ENCODE data around the gene PDZRN3. TPM values are rescaled to one million over a fixed set of nuclear protein-coding genes. Genes with fewer than 3 reads are reported as not detected.

Gene PDZRN3
- total RNA-seq, 6 donors from 2014 or later: 7.0 to 50.3 (median 18.4) TPM

DNA sequence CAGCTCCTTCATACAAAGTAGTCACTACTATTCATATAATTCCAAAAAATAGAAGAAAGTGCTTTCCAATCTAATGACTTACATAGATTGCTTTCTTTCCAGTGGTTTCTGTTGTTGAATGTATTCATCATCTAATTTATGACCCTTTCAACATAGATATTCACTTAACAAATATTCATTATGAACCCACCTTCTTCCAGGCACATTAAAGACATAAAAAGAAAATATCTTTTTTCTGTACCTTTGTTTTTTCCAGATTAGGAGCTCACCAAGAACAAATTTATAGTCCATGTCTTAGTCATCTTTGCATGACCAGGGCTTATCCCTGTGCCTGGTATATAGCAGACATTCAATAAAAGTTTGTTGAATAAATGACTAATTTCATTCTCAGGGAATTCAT, 32.4 kb upstream of the PDZRN3 start:
- no peak overlapping the region for H3K4me3 ChIP-seq
- no peak for DNase-seq
- no peaks in the 10 kb centered on the region for H3K36me3 ChIP-seq
- no peak for ATAC-seq (ENCODE audit: low FRiP score in 2 of 2)
- no peaks in the 10 kb centered on the region for H3K9me3 ChIP-seq
- TF ChIP-seq EP300 (IDR thresholded peaks at IDR 0.05) (no peak), POLR2AphosphoS5 (IDR thresholded peaks at IDR 0.05) (no peak), POLR2A (IDR thresholded peaks at IDR 0.05) (no peak)
- TF ChIP-seq, protein P1, sequence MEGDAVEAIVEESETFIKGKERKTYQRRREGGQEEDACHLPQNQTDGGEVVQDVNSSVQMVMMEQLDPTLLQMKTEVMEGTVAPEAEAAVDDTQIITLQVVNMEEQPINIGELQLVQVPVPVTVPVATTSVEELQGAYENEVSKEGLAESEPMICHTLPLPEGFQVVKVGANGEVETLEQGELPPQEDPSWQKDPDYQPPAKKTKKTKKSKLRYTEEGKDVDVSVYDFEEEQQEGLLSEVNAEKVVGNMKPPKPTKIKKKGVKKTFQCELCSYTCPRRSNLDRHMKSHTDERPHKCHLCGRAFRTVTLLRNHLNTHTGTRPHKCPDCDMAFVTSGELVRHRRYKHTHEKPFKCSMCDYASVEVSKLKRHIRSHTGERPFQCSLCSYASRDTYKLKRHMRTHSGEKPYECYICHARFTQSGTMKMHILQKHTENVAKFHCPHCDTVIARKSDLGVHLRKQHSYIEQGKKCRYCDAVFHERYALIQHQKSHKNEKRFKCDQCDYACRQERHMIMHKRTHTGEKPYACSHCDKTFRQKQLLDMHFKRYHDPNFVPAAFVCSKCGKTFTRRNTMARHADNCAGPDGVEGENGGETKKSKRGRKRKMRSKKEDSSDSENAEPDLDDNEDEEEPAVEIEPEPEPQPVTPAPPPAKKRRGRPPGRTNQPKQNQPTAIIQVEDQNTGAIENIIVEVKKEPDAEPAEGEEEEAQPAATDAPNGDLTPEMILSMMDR (IDR thresholded peaks at IDR 0.05): no peak
- H3K27me3 ChIP-seq: no peaks in the 10 kb centered on the region
- no peak overlapping the region for H3K27ac ChIP-seq
- no peaks in the 10 kb centered on the region for H3K4me1 ChIP-seq

DNA sequence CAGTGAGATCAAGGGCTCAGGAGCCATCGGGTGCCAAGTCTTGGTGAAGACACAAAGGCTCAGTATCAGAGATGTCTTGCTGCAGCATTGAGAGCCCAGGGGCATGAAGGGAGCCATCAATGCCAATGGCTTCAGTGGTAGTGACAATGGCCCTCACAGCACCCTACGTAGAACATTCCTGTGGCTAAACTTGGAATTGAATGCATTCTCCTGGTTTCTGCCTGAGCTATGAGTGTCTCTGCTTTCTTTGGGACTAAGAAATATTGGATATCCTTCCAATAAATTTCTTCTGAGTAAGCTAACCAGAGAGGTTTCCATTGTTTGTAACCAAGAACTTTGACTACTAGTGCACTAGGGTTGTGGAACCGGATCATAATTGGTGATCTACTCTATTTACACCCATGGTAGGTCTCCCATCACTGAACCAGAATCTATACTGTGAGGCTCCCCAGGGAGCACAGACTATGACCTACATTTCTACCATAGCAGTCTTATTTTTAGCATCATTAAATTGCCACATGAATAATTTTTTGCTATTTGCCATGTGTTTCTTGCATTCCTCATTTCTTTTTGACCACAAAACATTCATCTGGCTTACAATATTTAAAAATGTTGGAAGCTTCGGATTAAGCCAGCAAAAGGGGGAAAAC, 31.6 kb upstream of the PDZRN3 start:
- TF ChIP-seq POLR2AphosphoS5 (IDR thresholded peaks at IDR 0.05) (no peak), EP300 (IDR thresholded peaks at IDR 0.05) (no peak), POLR2A (IDR thresholded peaks at IDR 0.05) (no peak)
- TF ChIP-seq, protein P1 (IDR thresholded peaks at IDR 0.05): no peak
- Histone ChIP-seq H3K4me3 (no peak overlapping the region), H3K4me1 (no peaks in the 10 kb centered on the region), H3K27me3 (no peaks in the 10 kb centered on the region), H3K27ac (no peak overlapping the region), H3K9me3 (no peaks in the 10 kb centered on the region), H3K36me3 (no peaks in the 10 kb centered on the region)
- DNase-seq (no peak), ATAC-seq (ENCODE audit: low FRiP score in 2 of 2) (no peak)
- 87 to 91% methylated on average over 4 of the region's 4 CpGs for WGBS, 2 donors

DNA sequence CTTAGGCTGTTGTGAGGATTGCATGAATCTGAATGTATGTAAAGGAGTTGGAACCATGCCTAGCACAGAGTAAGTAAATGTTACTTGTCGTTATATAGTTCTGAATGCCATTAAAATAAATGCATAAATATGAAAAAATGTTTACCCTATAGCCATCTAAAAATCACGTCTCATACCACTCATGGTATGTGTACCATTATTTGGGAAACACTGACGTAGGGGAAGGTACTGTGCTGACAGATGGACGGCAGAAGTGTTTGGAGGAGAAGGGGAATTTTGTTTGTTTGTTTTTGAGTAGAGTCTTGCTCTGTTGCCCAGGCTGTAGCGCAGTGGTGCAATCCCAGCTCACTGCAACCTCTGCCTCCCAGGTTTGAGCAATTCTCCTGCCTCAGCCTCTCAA, 30.5 kb upstream of the PDZRN3 start:
- Histone ChIP-seq H3K9me3 (no peaks in the 10 kb centered on the region), H3K27me3 (no peaks in the 10 kb centered on the region), H3K27ac (no peak overlapping the region), H3K36me3 (no peaks in the 10 kb centered on the region), H3K4me3 (no peak overlapping the region), H3K4me1 (no peaks in the 10 kb centered on the region)
- TF ChIP-seq POLR2A (IDR thresholded peaks at IDR 0.05): no peak
- TF ChIP-seq EP300 (IDR thresholded peaks at IDR 0.05): no peak
- TF ChIP-seq, protein P1 (IDR thresholded peaks at IDR 0.05): no peak
- TF ChIP-seq POLR2AphosphoS5 (IDR thresholded peaks at IDR 0.05): no peak
- no peak for ATAC-seq (ENCODE audit: low FRiP score in 2 of 2)
- no peak for DNase-seq
- 85 to 86% methylated on average over 5 of the region's 5 CpGs for WGBS, 2 donors

DNA sequence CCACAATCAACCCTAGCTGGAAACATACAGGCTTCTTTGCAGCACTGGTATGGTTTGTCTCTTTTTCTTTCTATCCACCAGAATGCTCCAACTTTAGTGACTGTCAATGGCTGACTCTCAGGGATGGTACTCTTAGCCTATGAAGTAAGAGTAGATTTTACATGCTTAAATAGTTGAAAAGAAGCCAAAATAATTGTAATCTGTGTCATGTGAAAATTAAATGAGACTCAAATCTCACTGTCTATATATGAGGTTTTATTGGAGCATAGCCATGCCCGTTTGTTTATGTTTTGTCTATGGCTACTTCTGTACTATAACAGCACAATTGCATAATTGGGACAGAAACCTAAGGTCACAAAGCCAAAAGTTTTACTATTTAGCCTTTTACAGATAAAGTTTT, 29.1 kb upstream of the PDZRN3 start:
- H3K36me3 ChIP-seq: no peaks in the 10 kb centered on the region
- H3K9me3 ChIP-seq: no peaks in the 10 kb centered on the region
- H3K4me1 ChIP-seq: no peaks in the 10 kb centered on the region
- H3K27me3 ChIP-seq: no peaks in the 10 kb centered on the region
- DNase-seq: no peak
- H3K4me3 ChIP-seq: no peak overlapping the region
- 64 to 78% methylated on average over 1 of the region's 1 CpG for WGBS, 2 donors
- no peak overlapping the region for H3K27ac ChIP-seq
- ATAC-seq (ENCODE audit: low FRiP score in 2 of 2): no peak
- TF ChIP-seq, protein P1 (IDR thresholded peaks at IDR 0.05): no peak
- TF ChIP-seq POLR2AphosphoS5 (IDR thresholded peaks at IDR 0.05) (no peak), POLR2A (IDR thresholded peaks at IDR 0.05) (no peak), EP300 (IDR thresholded peaks at IDR 0.05) (no peak)

DNA sequence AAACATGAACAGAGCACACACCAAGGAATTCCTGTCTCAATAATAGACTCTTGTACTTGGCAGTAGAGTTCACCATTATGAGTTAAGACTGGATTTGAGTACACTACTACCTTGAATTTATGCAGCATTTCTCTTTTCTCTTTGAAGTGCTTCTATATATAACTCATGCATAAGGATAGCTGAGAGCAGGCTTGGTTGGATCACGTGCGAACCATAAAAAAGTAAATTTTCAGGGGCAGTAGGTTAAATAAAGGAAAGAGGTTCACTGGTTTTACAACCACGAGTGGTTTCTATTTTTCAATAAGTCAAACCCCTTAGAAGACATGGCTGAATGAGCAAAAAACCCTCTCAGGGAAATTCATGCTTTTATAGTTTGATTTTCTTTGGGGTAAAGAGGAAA, 28.6 kb upstream of the PDZRN3 start:
- Histone ChIP-seq H3K27ac (no peak overlapping the region), H3K27me3 (no peaks in the 10 kb centered on the region), H3K4me1 (no peaks in the 10 kb centered on the region), H3K36me3 (no peaks in the 10 kb centered on the region), H3K9me3 (no peaks in the 10 kb centered on the region), H3K4me3 (no peak overlapping the region)
- no peak for DNase-seq
- TF ChIP-seq, protein P1 (IDR thresholded peaks at IDR 0.05): no peak
- no peak for TF ChIP-seq POLR2AphosphoS5 (IDR thresholded peaks at IDR 0.05)
- TF ChIP-seq POLR2A (IDR thresholded peaks at IDR 0.05): no peak
- no peak for TF ChIP-seq EP300 (IDR thresholded peaks at IDR 0.05)
- ATAC-seq (ENCODE audit: low FRiP score in 2 of 2): no peak
- WGBS, 2 donors: 64 to 68% methylated on average over 3 of the region's 3 CpGs
